ENCODE results near the gene CHN1.

CHN1 gene

DNA sequence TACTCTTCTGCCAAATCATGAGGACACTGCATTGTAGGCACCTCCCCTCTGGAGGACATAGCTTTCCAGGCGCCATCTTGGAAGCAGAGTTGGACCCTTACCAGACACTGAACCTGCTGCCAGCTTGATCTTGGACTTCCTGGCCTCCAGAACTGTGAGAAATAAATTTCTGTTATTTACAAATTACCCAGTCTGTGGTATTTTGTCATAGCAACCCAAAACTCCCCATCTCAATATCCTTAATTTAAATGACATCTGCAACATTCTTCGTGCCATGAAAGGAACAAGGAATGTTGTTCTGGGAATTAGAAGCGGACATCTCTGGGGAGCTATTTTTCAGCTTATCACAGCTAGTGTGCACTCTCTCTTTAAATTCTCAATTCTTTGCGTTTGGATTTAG lies 183.6 kb downstream of the CHN1 start:
- Histone ChIP-seq H3K4me3 (ENCODE audit: low read length) (no peak overlapping the region), H3K27ac (ENCODE audit: low read depth, low read length) (no peak overlapping the region), H3K4me2 (ENCODE audit: low read length) (no peak overlapping the region), H4K20me1 (ENCODE audit: control insufficient read depth, insufficient read depth, low read depth, low read length) (no peaks in the 10 kb centered on the region), H3K36me3 (ENCODE audit: control insufficient read depth, low read length) (no peaks in the 10 kb centered on the region), H3K9me3 (ENCODE audit: control insufficient read depth, insufficient read depth, low read length) (no peaks in the 10 kb centered on the region), H3K27me3 (ENCODE audit: control insufficient read depth, low read length) (peaks cover 3% of the 10 kb centered on the region; the same call in 1 of the 2 replicates), H3K79me2 (ENCODE audit: control insufficient read depth, low read length) (no peaks in the 10 kb centered on the region), H3F3A (ENCODE audit: control insufficient read depth, insufficient read depth) (no peaks in the 10 kb centered on the region), H3K4me1 (ENCODE audit: control insufficient read depth, low read length) (no peaks in the 10 kb centered on the region), H3K9me2 (replicated peaks; ENCODE audit: control insufficient read depth, low read length) (no peaks in the 10 kb centered on the region)
- no peak for TF ChIP-seq EZH2phosphoT487 (IDR thresholded peaks at IDR 0.05; ENCODE audit: borderline replicate concordance, low read length)
- TF ChIP-seq, protein P1, sequence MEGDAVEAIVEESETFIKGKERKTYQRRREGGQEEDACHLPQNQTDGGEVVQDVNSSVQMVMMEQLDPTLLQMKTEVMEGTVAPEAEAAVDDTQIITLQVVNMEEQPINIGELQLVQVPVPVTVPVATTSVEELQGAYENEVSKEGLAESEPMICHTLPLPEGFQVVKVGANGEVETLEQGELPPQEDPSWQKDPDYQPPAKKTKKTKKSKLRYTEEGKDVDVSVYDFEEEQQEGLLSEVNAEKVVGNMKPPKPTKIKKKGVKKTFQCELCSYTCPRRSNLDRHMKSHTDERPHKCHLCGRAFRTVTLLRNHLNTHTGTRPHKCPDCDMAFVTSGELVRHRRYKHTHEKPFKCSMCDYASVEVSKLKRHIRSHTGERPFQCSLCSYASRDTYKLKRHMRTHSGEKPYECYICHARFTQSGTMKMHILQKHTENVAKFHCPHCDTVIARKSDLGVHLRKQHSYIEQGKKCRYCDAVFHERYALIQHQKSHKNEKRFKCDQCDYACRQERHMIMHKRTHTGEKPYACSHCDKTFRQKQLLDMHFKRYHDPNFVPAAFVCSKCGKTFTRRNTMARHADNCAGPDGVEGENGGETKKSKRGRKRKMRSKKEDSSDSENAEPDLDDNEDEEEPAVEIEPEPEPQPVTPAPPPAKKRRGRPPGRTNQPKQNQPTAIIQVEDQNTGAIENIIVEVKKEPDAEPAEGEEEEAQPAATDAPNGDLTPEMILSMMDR (IDR thresholded peaks at IDR 0.05; ENCODE audit: low read depth, low read length, poor library complexity, severe bottlenecking) = no peak

DNA sequence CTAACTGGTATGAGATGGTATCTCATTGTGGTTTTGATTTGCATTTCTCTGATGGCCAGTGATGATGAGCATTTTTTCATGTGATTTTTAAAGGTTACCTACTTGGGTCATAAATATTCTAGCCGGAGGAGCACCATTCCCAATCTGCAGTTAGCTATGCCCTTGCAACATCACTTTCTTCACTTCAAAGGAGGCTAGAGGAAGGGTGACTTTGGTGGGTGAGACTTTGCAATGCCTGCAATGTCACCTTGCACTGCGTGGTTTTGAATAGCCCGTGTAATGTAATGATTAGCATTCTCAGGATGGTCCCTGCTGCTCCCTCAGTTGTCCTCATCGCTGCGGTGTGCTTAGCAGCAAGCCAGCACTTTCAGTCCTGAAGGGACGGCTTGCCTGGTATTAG lies 184.8 kb downstream of the CHN1 start:
- Histone ChIP-seq H3K4me1 (ENCODE audit: control insufficient read depth, low read length) (no peaks in the 10 kb centered on the region), H3K4me3 (ENCODE audit: low read length) (no peak overlapping the region), H3K9me3 (ENCODE audit: control insufficient read depth, insufficient read depth, low read length) (no peaks in the 10 kb centered on the region), H4K20me1 (ENCODE audit: control insufficient read depth, insufficient read depth, low read depth, low read length) (no peaks in the 10 kb centered on the region), H3K9me2 (replicated peaks; ENCODE audit: control insufficient read depth, low read length) (no peaks in the 10 kb centered on the region), H3K27me3 (ENCODE audit: control insufficient read depth, low read length) (peaks cover 3% of the 10 kb centered on the region; the same call in 1 of the 2 replicates), H3K27ac (ENCODE audit: low read depth, low read length) (no peak overlapping the region), H3F3A (ENCODE audit: control insufficient read depth, insufficient read depth) (no peaks in the 10 kb centered on the region), H3K4me2 (ENCODE audit: low read length) (no peak overlapping the region), H3K79me2 (ENCODE audit: control insufficient read depth, low read length) (no peaks in the 10 kb centered on the region), H3K36me3 (ENCODE audit: control insufficient read depth, low read length) (no peaks in the 10 kb centered on the region)
- TF ChIP-seq, protein P1 (IDR thresholded peaks at IDR 0.05; ENCODE audit: low read depth, low read length, poor library complexity, severe bottlenecking) = no peak
- TF ChIP-seq EZH2phosphoT487 (IDR thresholded peaks at IDR 0.05; ENCODE audit: borderline replicate concordance, low read length) = no peak

DNA sequence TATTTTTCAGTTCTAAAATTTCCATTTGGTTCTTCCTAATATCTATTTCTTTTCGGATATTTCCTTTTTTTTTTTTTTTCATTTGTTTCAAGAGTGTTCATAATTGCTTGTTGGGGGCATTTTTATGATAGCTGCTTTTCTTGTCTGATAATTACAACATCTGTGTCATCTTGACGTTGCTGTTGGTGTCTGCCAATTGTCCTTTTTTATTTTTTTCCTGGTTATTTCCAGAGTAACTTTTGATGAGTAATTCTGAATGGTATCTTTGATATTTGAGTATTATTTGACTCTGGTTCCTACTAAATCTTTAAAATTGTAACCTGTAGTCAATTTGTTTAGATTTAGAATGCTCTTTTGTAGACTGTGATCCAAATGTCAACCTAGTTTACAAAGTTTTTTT lies 189.7 kb downstream of the CHN1 start:
- TF ChIP-seq, protein P1 (IDR thresholded peaks at IDR 0.05; ENCODE audit: low read depth, low read length, poor library complexity, severe bottlenecking) = no peak
- no peak for TF ChIP-seq EZH2phosphoT487 (IDR thresholded peaks at IDR 0.05; ENCODE audit: borderline replicate concordance, low read length)
- H3K4me2 ChIP-seq (ENCODE audit: low read length) = no peak overlapping the region
- no peaks in the 10 kb centered on the region for H4K20me1 ChIP-seq (ENCODE audit: control insufficient read depth, insufficient read depth, low read depth, low read length)
- no peaks in the 10 kb centered on the region for H3K36me3 ChIP-seq (ENCODE audit: control insufficient read depth, low read length)
- no peaks in the 10 kb centered on the region for H3K79me2 ChIP-seq (ENCODE audit: control insufficient read depth, low read length)
- H3K9me3 ChIP-seq (ENCODE audit: control insufficient read depth, insufficient read depth, low read length) = no peaks in the 10 kb centered on the region
- H3K4me3 ChIP-seq (ENCODE audit: low read length) = no peak overlapping the region
- H3F3A ChIP-seq (ENCODE audit: control insufficient read depth, insufficient read depth) = no peaks in the 10 kb centered on the region
- H3K27me3 ChIP-seq (ENCODE audit: control insufficient read depth, low read length) = no peaks in the 10 kb centered on the region
- no peak overlapping the region for H3K27ac ChIP-seq (ENCODE audit: low read depth, low read length)
- H3K9me2 ChIP-seq (replicated peaks; ENCODE audit: control insufficient read depth, low read length) = no peaks in the 10 kb centered on the region
- no peaks in the 10 kb centered on the region for H3K4me1 ChIP-seq (ENCODE audit: control insufficient read depth, low read length)

DNA sequence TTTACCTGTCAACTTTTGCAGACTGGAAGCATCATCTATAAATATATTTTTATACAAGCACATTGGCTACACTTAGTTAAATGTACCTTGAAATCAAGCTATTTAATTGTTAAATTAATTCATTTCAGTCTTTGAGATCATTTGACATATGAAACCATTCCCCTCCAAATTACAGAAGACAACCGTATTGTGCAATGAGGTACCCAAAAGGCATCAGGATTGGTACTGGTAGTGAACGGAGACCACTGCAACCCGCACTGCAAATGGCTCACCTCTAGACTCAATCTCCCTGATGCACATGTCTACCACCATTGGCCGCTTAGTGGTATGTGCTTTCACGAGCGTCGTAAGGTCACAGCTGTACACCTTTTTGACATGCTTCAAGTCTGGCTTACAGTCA lies 193.1 kb downstream of the CHN1 start:
- H3K27me3 ChIP-seq (ENCODE audit: control insufficient read depth, low read length) = no peaks in the 10 kb centered on the region
- H3K4me2 ChIP-seq (ENCODE audit: low read length) = no peak overlapping the region
- no peak for TF ChIP-seq EZH2phosphoT487 (IDR thresholded peaks at IDR 0.05; ENCODE audit: borderline replicate concordance, low read length)
- TF ChIP-seq, protein P1 (IDR thresholded peaks at IDR 0.05; ENCODE audit: low read depth, low read length, poor library complexity, severe bottlenecking) = no peak

More for the DNA sequence above, 193.1 kb downstream of the CHN1 start:
- no peak overlapping the region for H3K4me3 ChIP-seq (ENCODE audit: low read length)
- no peak overlapping the region for H3K27ac ChIP-seq (ENCODE audit: low read depth, low read length)
- no peaks in the 10 kb centered on the region for H3K9me2 ChIP-seq (replicated peaks; ENCODE audit: control insufficient read depth, low read length)
- no peaks in the 10 kb centered on the region for H3K9me3 ChIP-seq (ENCODE audit: control insufficient read depth, insufficient read depth, low read length)
- H3F3A ChIP-seq (ENCODE audit: control insufficient read depth, insufficient read depth) = no peaks in the 10 kb centered on the region
- no peaks in the 10 kb centered on the region for H4K20me1 ChIP-seq (ENCODE audit: control insufficient read depth, insufficient read depth, low read depth, low read length)
- no peaks in the 10 kb centered on the region for H3K4me1 ChIP-seq (ENCODE audit: control insufficient read depth, low read length)
- H3K36me3 ChIP-seq (ENCODE audit: control insufficient read depth, low read length) = no peaks in the 10 kb centered on the region
- H3K79me2 ChIP-seq (ENCODE audit: control insufficient read depth, low read length) = no peaks in the 10 kb centered on the region
